Stimulated activated CD4-positive, alpha-beta T cell treated with anti-CD3 and anti-CD28 coated beads, Interleukin-4, amount 100 ng/mL, for 24 hours (primary cell): ENCODE data around the gene FGFR1OP2.
A peak's percentile ranks its signal among the peaks of the same experiment; 100 is the strongest.
"Not testable (repeated sequence)": the region's sequence is repeated elsewhere in the genome, so short reads cannot be mapped to it uniquely, and the experiment has no call there.

Experiments
- DNase-seq: peaks from one replicate; pipeline ENCODE4 v3.0.0-alpha.2; 2020

FGFR1OP2 gene

DNA sequence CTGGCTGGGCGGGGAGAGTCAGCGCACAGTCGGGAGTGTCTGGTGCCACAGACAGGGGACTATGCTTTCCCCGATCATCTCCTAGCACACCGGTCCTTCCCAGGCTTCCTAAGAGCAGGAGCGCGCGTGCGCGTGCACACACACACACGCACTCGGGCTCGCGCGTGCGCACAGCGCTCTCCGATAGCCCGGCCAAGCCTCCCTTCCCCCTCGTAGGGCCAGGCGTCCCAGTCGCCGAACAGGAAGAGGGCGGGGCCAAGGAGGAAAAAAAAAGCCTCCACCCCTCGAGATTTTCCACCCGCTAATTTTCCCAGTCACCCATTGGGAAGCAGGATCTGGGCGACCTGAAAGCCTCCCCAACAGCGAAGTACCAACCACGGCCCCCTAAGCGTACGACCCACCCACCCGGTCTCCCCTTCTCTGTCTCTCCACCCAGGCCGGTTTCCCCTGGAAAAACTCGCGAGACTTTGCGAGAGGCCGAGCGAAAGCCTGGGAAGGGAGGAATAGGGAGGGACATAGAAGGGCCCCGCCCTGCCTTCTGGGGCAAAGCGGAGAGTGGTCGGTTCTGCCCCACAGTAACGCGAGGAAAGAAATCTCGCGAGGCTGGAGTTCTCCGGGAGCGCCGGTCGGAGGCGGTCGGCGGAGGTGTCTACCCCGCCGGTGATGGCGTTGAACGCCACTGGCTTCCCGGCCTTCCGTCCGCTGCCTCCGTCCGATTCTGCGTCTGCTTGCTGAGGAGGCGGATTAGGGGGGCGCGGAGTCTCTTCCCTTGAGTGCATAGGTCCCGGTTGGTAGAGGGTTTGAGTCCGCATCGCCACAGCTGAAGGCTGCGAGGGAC is at the start of gene FGFR1OP2, which contains the start of gene INTS13:
FGFR1OP2 (plus strand) TSS at position 608 of the 838 bp plus-strand sequence. CDS start 15,689 bp downstream, outside the sequence.
INTS13 (minus strand) TSS at position 119 of the 838 bp plus-strand sequence. CDS start 1,178 bp downstream, outside the sequence.
- peak; percentile 98 for DNase-seq

- no peak for DNase-seq
Observed at GRCh38 chr12:26890784-26891183, 47.5 kb upstream of the FGFR1OP2 start.

DNA sequence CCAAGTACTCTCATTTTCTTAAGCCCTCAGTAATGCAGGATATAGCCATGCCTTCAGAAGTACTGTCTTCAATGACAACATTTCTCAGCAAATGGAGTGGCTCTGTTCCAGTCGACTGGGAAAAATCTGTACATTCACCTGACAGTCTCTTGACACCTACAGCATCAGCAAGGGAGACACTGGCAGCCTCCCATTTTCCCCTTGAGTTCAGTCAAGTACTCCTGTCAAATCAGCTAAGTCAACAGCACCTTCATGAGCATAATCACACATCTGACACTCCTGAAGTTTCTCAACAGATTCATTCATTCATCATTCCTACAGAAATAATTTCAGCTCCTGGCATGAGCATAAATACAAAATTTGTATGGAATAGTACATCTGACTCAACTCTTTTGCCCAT is 46.6 kb upstream of the FGFR1OP2 start:
- DNase-seq, result no peak

- no peak for DNase-seq
Observed at GRCh38 chr12:26895672-26896071, 42.6 kb upstream of the FGFR1OP2 start.

- no peak for DNase-seq
Observed at GRCh38 chr12:26896913-26897312, 41.4 kb upstream of the FGFR1OP2 start.

GRCh38 chr12:26903396-26903795 is 34.9 kb upstream of the FGFR1OP2 start:
- not testable (repeated sequence) for DNase-seq

DNA sequence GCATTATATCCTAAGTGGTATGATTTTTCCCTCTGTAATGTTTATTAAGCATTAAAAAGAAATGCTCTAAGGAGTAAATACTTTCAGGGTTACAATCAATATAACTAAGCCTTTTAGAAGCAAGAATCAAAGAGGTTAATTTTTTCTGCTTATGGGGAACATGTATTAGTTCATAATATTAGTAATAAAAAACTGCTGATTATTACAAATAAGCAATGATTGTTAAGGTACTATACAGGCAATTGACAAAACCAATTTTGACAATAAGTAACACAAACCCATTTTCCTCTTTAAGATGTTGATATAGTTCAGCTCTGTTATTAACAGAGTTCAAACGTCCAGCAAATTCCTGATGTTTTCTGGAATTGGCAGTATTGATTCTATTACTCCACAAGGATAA is 32.2 kb upstream of the FGFR1OP2 start:
- DNase-seq, result no peak

DNA sequence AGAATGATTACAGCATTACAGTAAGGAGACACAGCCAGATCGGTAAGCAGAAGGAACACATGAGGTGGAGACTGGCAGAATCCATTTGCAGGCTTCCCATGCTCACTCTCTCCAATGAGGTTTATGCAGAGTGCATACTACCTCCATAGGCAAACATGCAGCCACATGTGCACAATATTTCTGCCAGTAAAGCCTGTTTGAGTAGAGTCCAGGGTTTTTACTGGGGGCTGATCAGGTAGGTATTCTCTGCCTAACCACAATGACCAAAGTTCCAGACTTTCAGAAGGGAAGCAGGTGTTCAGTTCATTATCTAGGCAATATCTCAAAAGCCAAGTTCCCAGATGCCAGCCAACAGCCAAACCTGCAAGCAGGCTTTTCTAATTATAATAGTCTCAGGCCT is 31.6 kb upstream of the FGFR1OP2 start:
- DNase-seq, result no peak

DNA sequence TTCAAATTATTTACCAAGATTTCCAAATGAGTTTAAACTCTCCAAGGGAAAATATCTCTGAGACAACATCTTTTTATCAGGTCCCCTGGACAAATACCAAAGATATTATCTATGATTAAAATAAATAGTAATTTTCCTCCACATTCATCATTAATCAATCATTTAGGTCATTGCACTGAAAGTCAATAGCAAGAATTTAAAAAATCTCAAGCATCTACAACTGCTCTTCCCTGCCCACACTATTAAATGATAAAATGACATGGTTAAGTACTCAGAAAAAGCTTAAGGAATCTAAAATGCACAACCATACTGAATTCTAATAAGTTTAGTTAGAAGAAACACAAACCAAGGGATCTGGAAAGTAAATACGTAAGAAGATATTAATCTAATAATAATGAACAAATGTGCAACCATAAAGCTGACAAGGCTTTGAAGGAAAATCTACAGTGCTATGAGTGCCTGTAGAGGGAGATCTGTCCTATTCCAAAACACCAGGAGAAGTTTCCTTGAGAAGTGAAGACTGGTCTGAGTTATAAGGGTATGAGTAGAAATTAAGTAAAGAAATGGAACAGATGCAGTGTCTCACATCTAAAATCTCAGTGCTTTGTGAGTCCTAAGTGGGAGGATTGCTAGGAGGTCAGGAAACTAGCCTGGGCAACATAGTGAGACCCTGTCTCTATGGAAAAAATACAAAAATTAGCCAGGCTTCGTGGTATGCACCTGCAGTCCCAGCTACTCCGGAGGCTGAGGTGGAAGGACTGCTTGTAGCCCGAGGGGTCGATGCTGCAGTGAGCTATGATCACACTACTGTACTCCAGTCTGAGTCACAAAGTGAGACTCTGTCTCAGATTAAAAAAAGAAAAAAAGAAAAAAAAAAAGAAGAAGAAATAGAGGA is 19.7 kb upstream of the FGFR1OP2 start:
- DNase-seq, result no peak

GRCh38 chr12:26919216-26919555 is 19.1 kb upstream of the FGFR1OP2 start:
- DNase-seq, result no peak

DNA sequence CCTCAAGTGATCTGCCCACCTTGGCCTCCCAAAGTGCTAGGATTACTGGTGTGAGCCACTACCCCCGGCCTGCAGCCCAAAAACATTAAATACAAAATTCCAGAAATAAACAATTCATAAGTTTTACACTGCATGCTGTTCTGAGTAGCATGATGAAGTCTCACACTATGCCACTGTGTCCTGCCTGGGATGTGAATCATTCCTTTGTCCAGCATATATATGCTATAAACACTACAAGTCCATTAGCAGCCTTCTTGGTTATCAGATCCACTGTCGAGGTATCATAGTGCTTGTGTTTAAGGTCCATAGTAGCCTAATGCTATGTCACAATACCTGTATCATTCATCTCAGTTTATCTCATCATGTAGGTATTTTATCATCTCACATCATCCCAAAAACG is 16.4 kb upstream of the FGFR1OP2 start:
- DNase-seq, result no peak

DNA sequence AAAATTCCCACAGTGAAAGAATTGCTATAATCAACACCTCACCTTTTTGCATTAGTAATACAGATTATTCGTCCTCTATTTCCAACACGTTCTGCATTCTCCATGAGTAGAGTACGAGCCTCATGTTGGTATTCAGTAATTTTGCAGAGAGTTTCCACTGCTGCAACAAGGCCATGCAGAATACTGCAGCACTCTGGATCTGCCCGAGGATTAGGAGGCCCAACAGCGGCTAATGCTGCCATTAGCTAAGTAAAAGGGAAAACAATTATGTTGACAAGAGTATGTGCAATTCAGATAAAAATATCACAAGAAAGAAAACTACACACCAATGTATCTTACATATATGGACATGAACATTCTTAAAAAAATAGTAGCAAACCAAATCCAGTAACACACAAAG is 9.6 kb upstream of the FGFR1OP2 start:
- DNase-seq, result no peak

- no peak for DNase-seq
Observed at GRCh38 chr12:26929590-26929989, 8.7 kb upstream of the FGFR1OP2 start.

- DNase-seq, result no peak
Observed at GRCh38 chr12:26935636-26936378, 2.5 kb upstream of the FGFR1OP2 start.

- no peak for DNase-seq
Observed at GRCh38 chr12:26936559-26937442, 1.5 kb upstream of the FGFR1OP2 start.

- DNase-seq, result no peak
Observed at GRCh38 chr12:26937443-26937862, 817 bp upstream of the FGFR1OP2 start.

DNA sequence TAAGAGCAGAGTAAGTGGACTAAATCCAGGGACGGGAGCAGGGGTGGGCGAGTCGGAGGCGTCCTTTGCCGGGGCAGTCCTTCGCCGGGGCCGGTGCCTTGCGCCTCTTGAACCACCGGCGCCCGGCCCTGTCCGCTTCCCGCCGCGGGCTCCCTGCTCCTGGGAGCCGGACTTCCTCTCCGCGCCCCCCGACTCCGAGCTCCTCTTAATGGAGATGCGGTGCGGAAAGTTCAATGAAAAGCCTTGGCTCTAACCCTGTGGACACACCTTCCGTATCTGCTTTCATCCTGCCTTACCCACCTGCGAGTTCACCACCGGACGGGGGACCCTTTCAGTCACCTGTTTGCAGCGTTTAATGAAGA is 412 bp downstream of the FGFR1OP2 start:
- no peak for DNase-seq

DNA sequence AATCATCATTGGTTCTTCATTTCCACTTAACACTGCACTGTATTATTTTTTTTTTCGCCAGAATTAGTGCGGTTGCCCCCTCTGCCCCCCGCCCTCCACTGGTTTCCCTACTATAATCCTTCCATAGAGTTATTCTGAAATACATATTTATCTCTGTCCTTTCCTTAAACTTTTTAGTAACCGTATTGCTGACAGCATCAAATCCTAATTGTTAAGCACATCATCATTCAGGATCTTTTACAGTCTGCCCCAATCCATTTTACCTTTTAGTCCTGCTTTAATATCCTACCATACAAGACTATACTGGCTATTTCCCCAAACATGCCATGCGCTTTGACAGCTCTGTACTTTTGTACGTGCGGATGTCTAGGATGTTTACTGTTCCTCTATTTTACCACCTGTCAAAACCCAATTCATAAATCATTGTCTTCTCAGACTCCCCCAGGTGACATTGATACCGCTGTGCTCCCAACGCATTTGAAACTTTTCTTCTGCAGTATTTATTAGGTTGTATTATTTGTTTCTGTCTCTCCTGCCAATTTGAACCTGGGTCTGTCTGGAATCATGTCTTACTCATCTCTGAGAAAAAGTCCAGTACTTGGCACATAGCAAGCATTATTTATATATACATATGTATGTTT is 1.0 kb downstream of the FGFR1OP2 start:
- no peak for DNase-seq

DNA sequence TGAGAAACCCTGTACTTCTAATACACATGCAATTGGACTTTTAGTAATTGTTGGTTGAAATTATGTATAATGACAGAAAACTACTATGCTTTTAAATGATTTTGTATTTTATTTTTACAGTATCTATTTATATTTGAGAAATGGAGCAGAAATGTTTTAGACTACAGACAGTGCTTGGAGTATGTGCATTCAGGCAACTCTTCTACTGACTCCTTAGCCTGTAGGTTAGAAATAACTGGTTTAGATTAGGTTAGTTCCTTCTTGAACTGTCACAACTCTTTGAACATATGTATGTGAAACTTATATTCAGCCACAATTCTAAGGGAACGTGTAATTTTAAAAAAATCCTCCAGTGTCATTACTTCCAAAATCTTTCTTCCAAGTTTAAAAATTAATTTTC is 1.7 kb downstream of the FGFR1OP2 start:
- DNase-seq, result no peak

DNA sequence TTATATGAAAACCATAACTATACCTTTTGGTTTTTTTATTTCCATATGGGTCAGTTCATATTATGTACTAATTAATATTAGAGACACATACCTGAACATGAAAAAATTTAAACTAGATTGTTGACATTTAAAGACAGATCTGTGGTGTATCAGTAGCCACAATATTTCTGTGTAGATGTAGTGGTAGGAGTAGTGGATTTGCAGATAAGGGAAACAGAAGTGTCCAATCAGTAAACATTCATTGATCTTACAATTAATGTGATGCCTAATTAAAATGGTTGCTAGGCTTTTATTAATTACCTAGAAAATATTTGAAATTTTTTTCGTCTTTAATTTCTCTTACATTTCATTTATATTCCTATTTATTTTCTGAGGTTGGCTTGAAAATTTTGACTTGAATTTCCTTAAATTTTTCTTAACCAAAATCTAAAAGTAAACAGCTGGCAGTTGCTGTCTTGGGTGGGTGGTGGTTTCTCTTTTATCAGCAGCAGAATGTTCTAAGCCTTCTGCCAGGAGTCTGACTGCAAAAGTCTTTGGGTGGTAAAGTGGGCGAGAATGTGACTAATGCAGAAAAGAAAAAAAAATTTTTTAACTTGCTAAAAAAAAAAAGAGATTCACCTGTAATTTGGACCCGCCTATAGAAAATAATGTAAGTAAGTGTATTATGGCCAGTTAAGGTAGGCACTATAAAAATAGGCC is 2.4 kb downstream of the FGFR1OP2 start:
- DNase-seq, result peak; percentile 32

DNA sequence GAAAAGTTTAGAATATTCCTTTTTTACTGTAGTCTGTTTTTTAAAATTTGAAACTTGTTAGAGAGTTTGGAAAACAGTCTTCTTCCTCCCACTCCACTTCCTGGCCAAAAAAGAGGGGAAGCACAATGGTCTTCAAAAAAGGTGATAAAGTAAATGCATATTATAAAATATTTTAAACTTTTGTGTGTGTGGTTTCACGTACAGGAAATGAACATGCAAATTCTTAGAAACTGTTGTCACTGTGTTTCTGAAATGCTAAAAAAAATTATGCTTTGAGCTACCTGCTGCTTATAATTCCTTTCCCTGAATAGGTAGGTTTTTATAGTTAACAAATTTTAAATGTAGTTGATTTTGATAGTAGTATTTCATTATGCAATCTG is 2.9 kb downstream of the FGFR1OP2 start:
- no peak for DNase-seq
